Measurements from ENCODE around the gene FRZB.

FRZB gene

DNA sequence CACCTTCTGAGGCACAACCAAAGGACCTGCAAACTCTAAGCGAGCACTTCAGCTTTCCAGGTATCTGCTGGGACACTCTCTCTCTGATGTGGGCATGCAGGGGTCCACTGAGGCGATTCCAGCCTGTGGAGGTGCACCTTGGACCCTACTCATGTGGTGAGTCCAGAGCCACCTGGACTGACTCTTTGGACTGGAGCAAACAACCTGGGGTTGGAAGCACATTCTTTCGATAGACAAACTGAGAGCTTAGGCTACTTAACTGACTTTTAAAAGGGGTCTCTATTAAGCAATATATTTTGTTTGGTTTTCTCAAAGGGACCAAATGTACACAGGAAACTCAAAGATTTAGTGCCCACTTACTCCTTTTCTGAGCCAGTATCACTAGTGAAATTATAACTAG is 51.6 kb downstream of the FRZB start:
- Histone ChIP-seq H3K4me1 (ENCODE audit: insufficient read depth, low read length, severe bottlenecking) (no peaks in the 10 kb centered on the region), H3K27ac (ENCODE audit: low read depth, low read length, poor library complexity, severe bottlenecking) (no peak overlapping the region), H3K27me3 (ENCODE audit: insufficient read depth, low read length) (no peaks in the 10 kb centered on the region; the same call in 1 of the 2 replicates), H3F3A (ENCODE audit: insufficient read depth, low read length) (no peaks in the 10 kb centered on the region), H3K4me3 (ENCODE audit: low read depth, low read length, poor library complexity, severe bottlenecking) (no peak overlapping the region), H3K36me3 (ENCODE audit: insufficient read depth, low read length) (no peaks in the 10 kb centered on the region), H3K9ac (ENCODE audit: low read length) (no peak overlapping the region), H2AFZ (ENCODE audit: low read length) (no peak overlapping the region), H3K9me2 (ENCODE audit: low read depth, low read length) (no peaks in the 10 kb centered on the region), H3K9me3 (ENCODE audit: low read length) (no peaks in the 10 kb centered on the region), H4K20me1 (ENCODE audit: insufficient read depth, low read length) (no peaks in the 10 kb centered on the region), H3K79me2 (ENCODE audit: insufficient read depth, low read length) (no peaks in the 10 kb centered on the region), H3K4me2 (ENCODE audit: low read length) (no peak overlapping the region)
- TF ChIP-seq CTCF (IDR thresholded peaks at IDR 0.05; ENCODE audit: low read length), result no peak
- no peak for TF ChIP-seq EZH2 (IDR thresholded peaks at IDR 0.05; ENCODE audit: borderline replicate concordance, low read length)

DNA sequence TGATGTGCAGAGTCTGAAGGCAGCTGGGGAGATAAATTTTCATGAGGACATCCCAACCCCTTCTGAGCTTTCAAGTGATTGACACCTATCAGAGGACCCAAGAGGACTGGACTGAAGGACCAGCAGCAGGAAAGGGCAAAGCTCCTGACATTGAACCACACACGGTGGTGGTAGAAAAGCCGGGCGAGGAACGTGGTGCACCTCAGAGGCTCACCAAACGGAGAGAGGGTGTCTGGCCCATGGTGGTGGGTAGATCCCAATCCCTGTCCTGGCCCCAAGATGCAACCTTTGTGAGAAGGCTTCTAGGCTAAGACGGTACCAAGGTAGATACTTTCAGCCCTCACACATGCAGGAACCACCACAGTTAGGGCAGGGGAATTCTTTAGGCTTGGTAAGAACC is 52.1 kb downstream of the FRZB start:
- H3K9me3 ChIP-seq (ENCODE audit: low read length), result no peaks in the 10 kb centered on the region
- H3K9ac ChIP-seq (ENCODE audit: low read length), result no peak overlapping the region
- no peaks in the 10 kb centered on the region; the same call in 1 of the 2 replicates for H3K27me3 ChIP-seq (ENCODE audit: insufficient read depth, low read length)
- H3K4me2 ChIP-seq (ENCODE audit: low read length), result no peak overlapping the region
- H2AFZ ChIP-seq (ENCODE audit: low read length), result no peak overlapping the region
- no peaks in the 10 kb centered on the region for H4K20me1 ChIP-seq (ENCODE audit: insufficient read depth, low read length)
- H3K4me3 ChIP-seq (ENCODE audit: low read depth, low read length, poor library complexity, severe bottlenecking), result no peak overlapping the region
- no peaks in the 10 kb centered on the region for H3K4me1 ChIP-seq (ENCODE audit: insufficient read depth, low read length, severe bottlenecking)
- no peaks in the 10 kb centered on the region for H3F3A ChIP-seq (ENCODE audit: insufficient read depth, low read length)
- TF ChIP-seq EZH2 (IDR thresholded peaks at IDR 0.05; ENCODE audit: borderline replicate concordance, low read length), result no peak
- no peak for TF ChIP-seq CTCF (IDR thresholded peaks at IDR 0.05; ENCODE audit: low read length)
- H3K27ac ChIP-seq (ENCODE audit: low read depth, low read length, poor library complexity, severe bottlenecking), result no peak overlapping the region
- no peaks in the 10 kb centered on the region for H3K79me2 ChIP-seq (ENCODE audit: insufficient read depth, low read length)
- no peaks in the 10 kb centered on the region for H3K9me2 ChIP-seq (ENCODE audit: low read depth, low read length)
- no peaks in the 10 kb centered on the region for H3K36me3 ChIP-seq (ENCODE audit: insufficient read depth, low read length)

DNA sequence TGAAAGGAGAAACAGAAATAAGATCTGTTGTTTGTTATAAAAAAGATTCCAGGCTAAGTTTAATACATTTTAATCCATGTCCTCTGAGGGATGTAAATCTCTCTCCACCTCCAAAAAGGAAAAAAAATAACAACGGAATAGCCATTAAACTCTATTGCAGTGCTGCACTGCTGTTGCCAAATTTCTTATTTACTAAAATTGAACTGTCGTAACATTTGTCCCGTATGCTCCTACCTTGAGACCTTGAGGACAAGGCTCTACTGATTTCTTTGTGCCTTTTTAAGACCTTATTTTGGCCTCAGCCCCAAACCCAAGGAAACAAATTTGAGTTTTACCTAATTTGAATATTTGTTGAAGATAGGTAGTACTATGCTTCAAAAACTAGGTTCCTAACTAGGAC is 56.4 kb downstream of the FRZB start:
- no peak overlapping the region for H3K4me2 ChIP-seq (ENCODE audit: low read length)
- H2AFZ ChIP-seq (ENCODE audit: low read length), result no peak overlapping the region
- no peaks in the 10 kb centered on the region for H3K9me2 ChIP-seq (ENCODE audit: low read depth, low read length)
- no peaks in the 10 kb centered on the region for H4K20me1 ChIP-seq (ENCODE audit: insufficient read depth, low read length)
- no peaks in the 10 kb centered on the region for H3K79me2 ChIP-seq (ENCODE audit: insufficient read depth, low read length)
- H3K4me3 ChIP-seq (ENCODE audit: low read depth, low read length, poor library complexity, severe bottlenecking), result no peak overlapping the region
- no peak for TF ChIP-seq CTCF (IDR thresholded peaks at IDR 0.05; ENCODE audit: low read length)
- TF ChIP-seq EZH2 (IDR thresholded peaks at IDR 0.05; ENCODE audit: borderline replicate concordance, low read length), result no peak
- H3K9me3 ChIP-seq (ENCODE audit: low read length), result no peaks in the 10 kb centered on the region
- no peaks in the 10 kb centered on the region for H3F3A ChIP-seq (ENCODE audit: insufficient read depth, low read length)
- no peaks in the 10 kb centered on the region for H3K36me3 ChIP-seq (ENCODE audit: insufficient read depth, low read length)
- H3K27ac ChIP-seq (ENCODE audit: low read depth, low read length, poor library complexity, severe bottlenecking), result no peak overlapping the region
- no peaks in the 10 kb centered on the region; the same call in 1 of the 2 replicates for H3K27me3 ChIP-seq (ENCODE audit: insufficient read depth, low read length)
- no peak overlapping the region for H3K9ac ChIP-seq (ENCODE audit: low read length)
- no peaks in the 10 kb centered on the region for H3K4me1 ChIP-seq (ENCODE audit: insufficient read depth, low read length, severe bottlenecking)

All from OCI-LY1 (cell line).